ENCODE data around the gene SRPK1.

SRPK1 gene

DNA sequence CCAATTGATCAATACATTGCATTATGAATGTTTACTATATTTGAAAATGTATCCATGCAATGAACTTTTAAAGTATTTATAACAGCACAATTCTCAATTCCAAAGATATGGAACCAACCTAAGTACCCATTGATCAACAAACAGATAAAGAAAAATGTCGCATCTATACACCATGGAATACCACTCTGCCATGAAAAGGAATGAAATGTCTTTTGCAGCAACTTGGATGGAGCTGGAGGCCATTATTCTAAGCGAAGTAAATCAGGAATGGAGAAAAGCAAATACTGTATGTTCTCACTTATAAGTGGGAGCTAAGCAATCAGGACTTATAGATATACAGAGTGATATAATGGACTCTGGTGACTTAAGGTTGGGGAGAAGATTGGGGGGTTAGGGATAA lies 22.9 kb downstream of the SRPK1 start:
- no peak for DNase-seq (ENCODE audit: low spot score)

DNA sequence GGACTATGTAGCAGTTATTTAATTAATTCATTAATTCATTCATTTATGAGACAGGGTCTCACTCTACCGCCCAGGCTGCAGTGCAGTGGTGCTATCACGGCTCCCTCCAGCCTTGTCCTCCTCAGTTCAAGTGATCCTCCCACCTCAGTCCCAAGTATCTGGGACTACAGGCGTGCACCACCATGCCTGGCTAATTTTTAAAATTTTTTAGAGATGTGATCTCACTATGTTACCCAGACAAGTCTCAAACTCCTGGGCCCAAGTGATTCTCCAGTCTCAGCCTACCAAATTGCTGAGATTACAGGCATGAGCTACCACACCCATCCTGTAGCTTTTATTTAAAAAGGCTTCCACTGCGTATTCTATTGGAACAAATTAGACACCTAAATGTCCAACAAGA lies 23.4 kb downstream of the SRPK1 start:
- no peak for DNase-seq (ENCODE audit: low spot score)

DNA sequence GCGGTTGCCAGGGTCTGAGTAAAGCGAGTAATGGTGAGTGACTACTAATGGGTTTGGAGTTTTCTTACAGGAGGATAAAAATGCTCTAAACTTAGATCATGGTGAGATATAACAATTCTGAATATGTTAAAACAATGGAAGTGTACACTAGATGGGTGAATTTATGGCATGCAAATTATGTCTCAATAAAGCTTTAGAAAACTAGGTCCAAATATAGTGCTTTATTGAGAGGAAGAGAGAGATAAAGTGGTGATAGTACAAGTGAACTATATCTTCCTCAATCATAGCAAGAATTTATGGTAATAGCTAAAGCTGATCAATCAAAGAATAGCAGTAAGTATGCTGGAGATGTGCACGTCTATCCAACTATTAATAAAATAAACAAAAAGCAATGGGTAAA lies 23.9 kb downstream of the SRPK1 start:
- no peak for DNase-seq (ENCODE audit: low spot score)

DNA sequence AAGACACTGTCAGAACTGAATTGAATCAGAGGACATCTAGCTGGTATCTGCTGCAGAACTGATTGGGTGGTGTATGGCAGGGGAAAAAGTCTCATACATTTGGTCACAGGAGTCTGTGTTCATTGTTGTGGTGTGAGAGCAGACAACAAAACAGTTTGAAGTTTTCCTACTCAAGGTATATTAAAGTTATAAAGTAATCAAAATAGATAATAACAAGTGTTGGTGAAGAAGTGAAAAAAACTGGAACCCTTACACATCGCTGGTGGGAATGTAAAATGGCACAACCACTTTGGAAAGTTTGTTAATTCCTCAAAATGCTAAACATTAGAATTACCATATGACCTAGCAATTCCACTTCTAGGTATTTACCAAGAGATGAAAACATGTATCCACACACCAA lies 24.7 kb downstream of the SRPK1 start:
- no peak for DNase-seq (ENCODE audit: low spot score)

DNA sequence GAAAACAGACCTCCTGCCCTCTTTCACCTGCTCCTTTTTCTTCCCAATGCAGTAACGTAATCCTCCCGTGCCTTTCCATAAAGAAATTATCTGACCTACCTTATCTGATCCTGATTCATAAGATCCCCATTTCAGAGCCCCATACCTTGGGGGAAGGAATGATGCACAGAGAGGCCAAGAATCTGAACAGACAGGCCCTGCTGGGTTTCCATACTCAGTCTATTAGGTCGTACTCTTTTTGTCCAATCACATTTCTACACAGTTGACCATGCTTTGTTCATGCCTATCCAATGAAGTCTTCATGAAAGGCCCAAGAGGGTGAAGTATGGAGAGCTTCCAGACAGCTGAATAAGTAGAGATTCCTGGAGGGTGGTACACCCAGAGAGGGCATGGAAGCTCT lies 25.3 kb downstream of the SRPK1 start:
- DNase-seq (ENCODE audit: low spot score), result no peak

DNA sequence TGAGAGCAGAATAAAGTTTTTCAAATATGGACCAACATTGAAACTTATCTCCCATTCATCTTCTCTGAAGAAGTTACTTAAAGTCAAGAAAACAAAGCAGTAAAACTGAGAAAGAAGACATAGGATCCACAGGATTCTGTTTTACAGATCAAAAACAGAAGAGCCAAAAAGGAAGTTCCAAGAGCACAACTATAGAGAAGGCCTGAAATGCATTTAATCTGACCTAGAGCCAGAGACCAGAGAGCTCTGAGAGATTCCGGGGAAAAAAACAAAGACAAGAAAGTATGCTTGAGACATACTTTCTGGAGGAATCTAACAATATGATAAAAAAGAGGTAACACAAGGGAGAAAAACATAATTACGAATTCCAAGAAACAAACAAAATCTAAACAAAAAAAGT lies 26.1 kb downstream of the SRPK1 start:
- no peak for DNase-seq (ENCODE audit: low spot score)

DNA sequence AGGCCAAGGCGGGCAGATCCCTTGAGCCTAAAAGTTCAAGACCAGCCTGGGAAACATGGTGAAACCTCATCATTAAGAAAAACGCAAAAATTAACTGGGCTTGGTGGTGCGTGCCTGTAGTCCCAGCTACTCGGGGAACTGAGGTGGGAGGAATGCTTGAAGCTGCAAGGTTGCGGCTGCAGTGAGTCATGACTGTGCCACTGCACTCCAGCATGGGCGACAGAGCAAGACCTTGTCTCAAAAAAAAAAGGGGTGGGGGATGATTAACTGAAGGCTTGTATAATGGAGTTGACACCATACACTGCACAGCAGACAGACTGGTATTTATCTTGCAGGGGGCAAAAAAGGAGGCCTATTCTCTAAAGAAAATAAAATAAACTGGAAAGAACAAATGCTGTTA lies 27.7 kb downstream of the SRPK1 start:
- DNase-seq (ENCODE audit: low spot score), result no peak

DNA sequence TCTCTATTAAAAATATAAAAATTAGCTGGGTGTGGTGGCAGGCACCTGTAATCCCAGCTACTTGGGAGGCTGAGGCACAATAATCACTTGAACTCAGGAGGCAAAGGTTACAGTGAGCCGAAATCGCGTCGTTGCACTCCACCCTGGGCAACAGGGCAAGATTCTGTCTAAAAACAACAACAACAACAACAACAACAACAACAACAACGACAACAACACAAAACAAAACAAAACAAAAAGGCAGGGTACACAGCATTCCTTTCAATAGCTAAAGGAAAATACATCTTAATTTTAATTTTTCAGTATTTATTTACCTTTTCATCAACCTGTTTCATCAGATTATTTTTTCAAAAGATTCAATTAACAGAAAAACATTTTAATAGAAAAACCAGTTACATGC lies 28.4 kb downstream of the SRPK1 start:
- DNase-seq (ENCODE audit: low spot score), result no peak

DNA sequence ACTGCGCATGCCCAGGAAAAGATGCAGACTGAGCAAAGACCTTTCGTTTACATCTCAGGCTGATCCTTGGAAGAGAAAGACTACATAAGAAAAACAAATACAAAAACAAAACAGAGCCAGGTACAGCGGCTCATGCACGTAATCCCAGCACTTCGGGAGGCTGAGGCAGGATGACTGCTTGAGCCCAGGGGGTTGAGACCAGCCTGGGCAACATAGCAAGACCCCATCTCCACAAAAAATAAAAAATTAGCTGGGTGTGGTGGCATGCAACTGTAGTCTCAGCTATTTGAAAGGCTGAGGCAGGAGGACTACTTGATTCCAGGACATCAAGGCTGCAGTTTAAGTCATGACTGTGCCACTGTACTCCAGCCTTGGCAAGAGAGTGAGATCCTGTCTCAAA lies 41.7 kb downstream of the SRPK1 start:
- DNase-seq (ENCODE audit: low spot score), result no peak

DNA sequence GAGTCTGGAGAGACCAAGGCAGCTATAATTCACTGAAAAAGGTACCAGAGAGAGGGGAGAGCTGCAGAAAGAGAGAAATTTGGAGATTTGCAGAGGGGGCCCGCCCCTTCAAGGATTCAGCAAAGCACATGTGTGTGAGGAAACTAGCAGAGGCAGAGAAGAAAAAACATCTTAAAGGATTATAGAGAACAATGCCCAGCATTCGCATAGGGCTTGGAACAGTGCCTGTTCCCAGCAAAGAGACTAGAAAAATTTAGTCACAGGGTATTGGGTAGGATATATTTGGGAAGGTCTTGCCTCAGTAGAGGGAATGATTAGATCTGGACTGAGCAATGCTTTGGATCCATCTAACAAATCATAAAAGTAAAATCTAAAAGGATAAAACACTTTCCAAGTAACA lies 44.0 kb downstream of the SRPK1 start:
- DNase-seq (ENCODE audit: low spot score), result no peak

DNA sequence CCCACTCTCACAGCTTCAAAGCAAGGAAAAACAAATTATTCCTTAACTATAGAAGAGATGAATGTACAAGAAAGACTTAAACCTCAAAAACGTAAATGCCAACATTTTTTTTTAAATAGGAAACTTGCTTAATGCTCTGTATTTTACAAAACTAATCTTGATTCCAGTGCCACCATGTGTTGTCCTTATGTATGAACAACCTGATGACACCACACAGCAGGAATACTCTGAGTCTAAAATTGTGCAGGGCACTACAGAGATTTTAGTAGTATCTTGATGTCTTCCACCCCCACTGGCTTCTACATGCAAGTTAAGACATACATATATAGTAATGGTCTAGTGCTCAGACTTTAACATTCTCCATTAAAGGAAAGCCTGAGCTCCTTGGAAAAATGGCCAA lies 46.2 kb downstream of the SRPK1 start:
- DNase-seq (ENCODE audit: low spot score), result no peak

DNA sequence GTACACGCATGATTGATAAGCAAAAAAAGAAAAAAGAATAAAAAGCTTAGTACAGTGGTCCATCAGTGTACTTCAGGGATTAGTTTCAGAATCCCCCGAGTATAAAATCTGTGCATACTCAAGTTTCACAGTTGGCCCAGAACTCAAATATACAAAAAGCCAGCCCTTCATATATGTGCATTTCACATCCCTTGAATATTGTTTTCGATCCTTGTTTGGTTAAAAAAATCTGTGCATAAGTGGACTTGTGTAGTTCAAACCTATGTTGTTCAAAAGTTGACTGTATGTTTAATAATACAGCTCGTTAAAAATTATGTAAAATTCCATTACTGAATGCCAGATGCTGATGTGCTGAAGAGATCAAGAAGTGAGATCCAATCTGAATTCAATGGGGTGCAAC lies 61.5 kb downstream of the SRPK1 start:
- DNase-seq (ENCODE audit: low spot score), result no peak

DNA sequence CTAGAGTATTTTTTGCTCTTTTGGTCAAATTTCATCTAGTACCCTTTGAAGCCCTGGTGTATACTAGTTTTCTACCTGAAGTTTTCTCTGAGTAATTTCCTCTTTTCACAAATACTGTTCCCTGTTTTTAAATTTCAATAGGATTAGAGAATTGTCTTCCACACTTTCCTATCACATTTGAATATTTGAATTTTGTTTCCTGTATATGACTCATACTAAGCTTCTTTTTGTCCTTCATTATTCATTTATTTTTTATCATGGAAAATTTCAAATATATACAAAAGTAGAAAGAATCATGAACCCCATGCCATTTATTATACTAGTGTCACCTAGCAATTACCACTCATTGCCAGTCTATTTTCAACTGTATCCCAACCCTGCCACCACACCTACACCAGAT lies 63.0 kb downstream of the SRPK1 start:
- no peak for DNase-seq (ENCODE audit: low spot score)

DNA sequence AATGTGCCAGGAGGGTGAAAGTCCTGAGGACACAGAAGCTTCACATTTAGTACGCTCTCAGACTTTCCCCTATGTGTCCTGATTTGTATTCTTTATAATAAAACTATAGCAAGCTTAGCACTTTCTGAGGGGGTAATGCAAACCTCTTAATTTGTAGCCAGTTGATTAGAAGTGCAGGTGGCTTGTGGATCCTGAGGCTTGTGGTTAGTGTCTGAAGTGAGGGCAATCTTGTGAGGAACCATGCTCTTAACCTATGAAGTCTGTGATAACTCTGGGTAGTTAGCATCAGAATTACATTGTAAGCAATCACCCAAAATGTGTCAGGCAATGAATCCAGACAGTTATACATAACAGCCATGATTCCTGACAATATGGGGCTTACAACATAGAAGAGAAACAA lies 64.6 kb downstream of the SRPK1 start:
- DNase-seq (ENCODE audit: low spot score), result no peak

DNA sequence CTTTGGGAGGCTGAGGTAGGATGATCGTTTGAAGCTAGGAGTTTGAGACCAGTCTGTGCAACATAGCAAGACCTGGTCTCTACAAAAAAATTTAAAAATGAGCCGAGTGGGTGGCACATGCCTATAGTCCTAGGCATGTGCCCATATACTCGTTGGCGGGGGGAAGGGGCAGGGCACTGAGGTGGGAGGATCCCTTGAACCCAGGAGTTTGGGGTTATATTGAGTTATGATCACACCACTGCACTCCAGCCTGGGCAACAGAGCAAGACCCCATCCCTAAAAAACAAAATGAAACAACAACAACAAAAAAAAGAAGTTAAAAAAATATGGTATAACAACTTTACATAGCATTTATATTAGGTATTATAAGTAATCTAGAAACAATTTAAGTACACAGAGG lies 67.9 kb downstream of the SRPK1 start:
- DNase-seq (ENCODE audit: low spot score), result no peak

DNA sequence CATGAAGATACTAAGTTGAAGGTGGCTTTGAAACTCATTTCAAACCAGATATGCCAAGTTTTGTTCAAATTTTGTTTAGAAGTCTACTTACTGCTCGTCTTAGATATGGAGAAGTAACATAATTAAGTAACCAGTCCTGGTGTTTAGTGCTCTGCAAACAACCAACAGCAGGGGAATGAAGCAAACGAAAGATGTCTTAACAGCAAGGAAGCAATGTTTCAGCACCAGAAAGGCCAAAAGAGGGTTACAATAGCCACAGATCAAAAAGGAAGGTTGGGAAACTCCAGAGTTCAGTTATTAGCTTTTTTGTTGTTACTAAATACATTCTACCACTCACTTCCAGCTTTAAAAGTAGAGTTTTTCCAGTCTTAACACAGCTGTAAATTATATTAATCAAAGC lies 70.7 kb downstream of the SRPK1 start:
- DNase-seq (ENCODE audit: low spot score), result no peak

DNA sequence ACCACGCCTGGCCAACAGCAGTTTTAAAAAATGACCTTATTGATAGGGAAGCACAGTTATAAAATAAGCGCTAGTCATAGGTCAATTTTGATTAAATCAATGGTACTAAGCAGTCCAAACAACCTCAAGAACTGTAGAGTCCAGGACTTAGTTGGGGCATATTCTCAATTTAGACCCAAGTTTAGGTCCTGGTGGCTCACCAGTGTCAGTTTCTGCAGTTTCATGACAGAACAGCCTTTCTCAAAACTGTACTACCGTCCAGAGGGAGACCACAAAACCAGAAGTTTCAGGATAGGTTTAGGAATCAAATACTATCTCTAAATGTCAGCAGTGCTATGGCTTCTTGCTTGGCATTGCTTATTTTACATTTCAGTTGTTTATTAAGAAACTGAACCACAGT lies 76.6 kb downstream of the SRPK1 start:
- no peak for DNase-seq (ENCODE audit: low spot score)

DNA sequence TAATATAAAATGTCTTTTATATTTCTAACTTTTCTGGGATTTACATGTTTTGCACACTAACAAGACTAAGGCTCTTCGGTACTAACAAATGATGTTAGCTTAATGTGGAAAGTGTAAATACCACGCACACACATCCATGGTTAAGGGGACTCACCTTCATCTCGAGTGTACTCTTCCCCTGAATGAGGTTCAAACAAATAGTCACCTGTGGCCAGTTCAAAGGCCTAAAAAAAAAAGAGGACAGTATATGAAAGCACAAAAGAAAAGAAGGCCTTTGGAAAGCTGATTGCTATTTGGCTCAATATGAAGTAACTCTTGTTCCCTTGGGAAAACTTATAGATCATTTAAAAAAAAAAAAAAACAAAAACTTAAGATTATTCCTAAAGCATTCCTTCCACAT lies 78.5 kb downstream of the SRPK1 start:
- DNase-seq (ENCODE audit: low spot score), result no peak

DNA sequence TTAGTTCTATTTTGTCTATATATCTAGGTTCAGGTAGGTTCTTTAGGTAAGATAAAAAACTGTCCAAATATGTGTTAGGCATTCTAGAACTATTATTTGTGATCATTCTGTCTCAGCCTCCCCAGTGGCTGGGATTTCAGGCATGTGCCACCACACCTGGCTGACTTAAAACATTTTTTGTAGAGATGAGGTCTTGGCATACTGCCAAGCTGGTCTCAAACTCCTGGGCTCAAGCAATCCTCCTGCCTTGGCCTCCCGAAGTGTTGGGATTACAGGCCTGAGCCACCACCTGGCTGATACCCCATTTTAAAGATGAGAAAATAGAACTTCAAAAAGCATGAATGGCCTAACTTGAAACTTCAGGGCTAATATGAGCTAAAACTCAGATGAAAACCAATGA lies 81.9 kb downstream of the SRPK1 start:
- DNase-seq (ENCODE audit: low spot score), result no peak

DNA sequence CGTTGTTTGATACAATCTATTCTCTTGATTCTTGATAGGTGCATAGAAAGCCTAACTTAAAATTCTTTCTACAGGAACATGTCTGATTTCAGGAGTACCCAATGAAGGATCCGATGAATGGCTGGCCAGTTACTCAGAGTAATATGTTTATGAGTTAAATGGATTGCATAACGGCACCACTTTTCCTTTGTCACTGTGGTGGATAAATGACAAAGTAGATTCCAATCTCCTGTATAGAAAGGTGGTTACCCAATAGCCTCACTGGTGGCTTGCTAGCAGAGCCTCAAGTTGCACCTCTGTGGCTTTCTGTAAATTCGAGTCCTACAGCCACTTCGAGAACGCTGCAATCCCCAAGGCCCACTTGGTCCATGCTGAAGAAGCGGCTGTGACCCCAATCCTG lies 87.4 kb downstream of the SRPK1 start:
- DNase-seq (ENCODE audit: low spot score), result no peak

DNA sequence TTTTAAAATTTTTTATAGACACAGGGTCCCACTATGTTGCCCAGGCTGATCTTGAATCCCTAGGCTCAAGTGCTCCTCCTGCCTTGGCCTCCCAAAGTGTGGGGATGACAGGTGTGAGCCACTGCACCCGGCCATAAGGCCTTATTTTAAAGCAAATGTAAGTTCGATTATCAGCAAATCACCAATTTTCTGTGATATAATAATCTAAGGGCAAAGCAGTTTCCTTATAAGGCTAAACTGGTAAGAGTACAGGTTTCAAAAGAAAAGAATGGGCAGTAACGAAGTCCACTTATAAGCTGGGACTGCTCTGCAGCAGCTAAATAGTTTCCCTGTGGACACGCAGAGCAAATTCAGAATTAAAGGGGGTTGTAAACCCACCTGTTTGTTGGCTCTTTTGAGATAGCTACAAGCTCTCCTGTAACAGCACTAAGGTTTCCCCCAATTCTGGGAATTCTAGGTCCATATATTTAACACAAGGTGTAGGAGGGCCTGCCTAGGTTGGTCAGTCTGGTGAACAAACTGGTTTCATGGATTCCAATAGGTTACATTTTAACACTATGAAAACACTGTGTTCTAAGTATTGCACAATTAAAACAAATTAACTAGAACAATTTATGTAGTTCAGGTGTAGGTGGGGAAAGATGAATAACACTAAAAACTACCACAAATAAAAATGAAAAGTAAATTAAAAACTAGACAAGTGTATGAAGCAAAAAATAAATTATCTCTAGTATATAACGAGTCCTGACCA lies 89.5 kb downstream of the SRPK1 start:
- DNase-seq (ENCODE audit: low spot score), result no peak

DNA sequence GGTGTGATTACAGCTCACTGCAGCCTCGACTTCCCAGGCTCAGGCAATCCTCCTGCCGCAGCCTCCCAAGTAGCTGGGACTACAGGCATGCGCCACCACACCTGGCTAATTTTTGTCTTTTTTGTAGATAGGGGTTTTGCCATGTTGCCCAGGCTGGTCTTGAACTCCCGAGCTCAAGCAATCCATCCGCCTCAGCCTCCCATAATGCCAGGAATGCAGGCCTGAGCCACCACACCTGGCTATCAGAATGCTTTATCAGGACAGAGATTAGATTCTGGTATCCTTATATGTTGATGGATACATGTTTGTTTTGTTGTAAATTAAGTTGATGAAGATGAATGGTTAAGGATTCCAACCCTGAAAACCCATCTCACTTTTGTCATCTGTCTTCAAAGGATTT lies 91.6 kb downstream of the SRPK1 start:
- DNase-seq (ENCODE audit: low spot score), result no peak

DNA sequence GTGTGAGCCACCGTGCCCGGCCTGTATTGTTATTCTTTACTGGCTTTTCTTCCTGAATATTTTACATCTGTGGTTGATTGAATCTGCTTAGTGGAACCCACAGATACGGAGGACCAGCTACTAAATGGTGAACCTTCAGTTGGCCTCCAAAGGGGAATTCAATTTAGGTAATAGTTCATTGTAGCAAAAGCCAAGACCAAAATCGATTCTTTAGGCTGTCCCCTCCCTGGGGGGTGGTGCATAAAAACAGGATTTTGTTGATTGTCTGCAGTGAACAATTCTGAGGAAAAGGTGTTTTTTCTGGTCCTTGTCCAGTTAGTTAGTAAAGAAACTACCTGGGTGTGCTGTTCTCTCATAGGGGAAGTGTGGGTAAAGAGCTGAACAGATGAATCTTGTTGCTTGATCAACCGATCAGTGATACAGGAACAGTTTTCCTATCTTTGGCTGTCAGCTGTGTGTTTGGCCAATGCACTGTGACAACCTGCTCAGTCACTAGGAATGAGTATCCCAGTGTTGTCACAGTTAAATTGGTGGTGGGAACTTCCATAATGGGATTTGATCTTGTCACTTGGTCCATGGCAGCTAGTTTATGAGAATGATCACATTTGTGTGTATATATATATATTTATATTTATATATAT lies 96.2 kb downstream of the SRPK1 start:
- no peak for DNase-seq (ENCODE audit: low spot score)

DNA sequence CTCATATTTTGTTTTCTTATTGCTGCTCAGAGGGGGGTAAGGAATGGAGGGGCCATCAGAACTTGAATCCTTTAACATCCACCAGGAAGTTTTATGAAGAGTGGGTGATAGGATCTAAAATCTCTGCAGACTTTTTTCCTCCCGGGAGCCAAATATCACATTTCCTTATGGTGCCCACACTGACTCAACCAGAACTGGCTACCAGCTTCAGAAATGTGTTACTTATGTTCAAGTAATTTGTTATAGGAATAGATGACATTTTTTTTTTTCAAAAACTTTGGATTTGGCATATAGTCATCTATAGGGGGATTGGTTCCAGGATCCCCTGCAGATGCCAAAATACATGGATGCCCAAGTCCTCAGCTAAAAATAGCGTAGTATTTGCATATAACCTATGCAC lies 97.3 kb downstream of the SRPK1 start:
- DNase-seq (ENCODE audit: low spot score), result no peak
